GM12864 (cell line): ENCODE data around the gene CLEC2B.

Experiments used
- DNase-seq: peaks from one replicate; pipeline ENCODE4 v3.0.0-alpha.2; 2011; ENCODE audit warnings: low read depth
- H3K4me3 ChIP-seq: 2 replicates; pipeline ENCODE4 v1.5.1; 2011; ENCODE audit warnings: mild to moderate bottlenecking, low read depth, low read length, control low read depth
- CTCF ChIP-seq: IDR thresholded peaks from 2 replicates; pipeline ENCODE4 v1.5.1; 2011; ENCODE audit warnings: low read depth, mild to moderate bottlenecking, moderate library complexity, low read length, control low read depth, inconsistent platforms; ENCODE audit errors: missing control alignments

Gene CLEC2B

GRCh38 chr12:9869307-9870161 is at the start of gene CLEC2B:
CLEC2B (minus strand) TSS chr12:9869354.
- no peak for TF ChIP-seq CTCF
- peak within 1 kb of the TSS; percentile 61 for H3K4me3 ChIP-seq
- DNase-seq, result peak; percentile 31

GRCh38 chr12:9911708-9912107 is 42.6 kb upstream of the CLEC2B start:
- no peak for DNase-seq
- no peak overlapping the region for H3K4me3 ChIP-seq
- no peak for TF ChIP-seq CTCF

GRCh38 chr12:9910716-9911421 is 41.7 kb upstream of the CLEC2B start:
- no peak for DNase-seq
- no peak overlapping the region for H3K4me3 ChIP-seq
- TF ChIP-seq CTCF, result no peak

GRCh38 chr12:9909724-9910123 is 40.6 kb upstream of the CLEC2B start:
- no peak for TF ChIP-seq CTCF
- H3K4me3 ChIP-seq, result no peak overlapping the region
- DNase-seq, result no peak

- no peak for TF ChIP-seq CTCF
- H3K4me3 ChIP-seq, result no peak overlapping the region
- no peak for DNase-seq
These were observed 39.2 kb upstream of the CLEC2B start for GRCh38 chr12:9908350-9908749.

- DNase-seq, result no peak
- TF ChIP-seq CTCF, result no peak
- H3K4me3 ChIP-seq, result no peak overlapping the region
These were observed 38.6 kb upstream of the CLEC2B start for GRCh38 chr12:9907769-9908168.
